ENCODE measurements around the gene ATXN7. TPM values are rescaled to one million over a fixed set of nuclear protein-coding genes. Genes with fewer than 3 reads are reported as not detected.

ATXN7 gene, protein sequence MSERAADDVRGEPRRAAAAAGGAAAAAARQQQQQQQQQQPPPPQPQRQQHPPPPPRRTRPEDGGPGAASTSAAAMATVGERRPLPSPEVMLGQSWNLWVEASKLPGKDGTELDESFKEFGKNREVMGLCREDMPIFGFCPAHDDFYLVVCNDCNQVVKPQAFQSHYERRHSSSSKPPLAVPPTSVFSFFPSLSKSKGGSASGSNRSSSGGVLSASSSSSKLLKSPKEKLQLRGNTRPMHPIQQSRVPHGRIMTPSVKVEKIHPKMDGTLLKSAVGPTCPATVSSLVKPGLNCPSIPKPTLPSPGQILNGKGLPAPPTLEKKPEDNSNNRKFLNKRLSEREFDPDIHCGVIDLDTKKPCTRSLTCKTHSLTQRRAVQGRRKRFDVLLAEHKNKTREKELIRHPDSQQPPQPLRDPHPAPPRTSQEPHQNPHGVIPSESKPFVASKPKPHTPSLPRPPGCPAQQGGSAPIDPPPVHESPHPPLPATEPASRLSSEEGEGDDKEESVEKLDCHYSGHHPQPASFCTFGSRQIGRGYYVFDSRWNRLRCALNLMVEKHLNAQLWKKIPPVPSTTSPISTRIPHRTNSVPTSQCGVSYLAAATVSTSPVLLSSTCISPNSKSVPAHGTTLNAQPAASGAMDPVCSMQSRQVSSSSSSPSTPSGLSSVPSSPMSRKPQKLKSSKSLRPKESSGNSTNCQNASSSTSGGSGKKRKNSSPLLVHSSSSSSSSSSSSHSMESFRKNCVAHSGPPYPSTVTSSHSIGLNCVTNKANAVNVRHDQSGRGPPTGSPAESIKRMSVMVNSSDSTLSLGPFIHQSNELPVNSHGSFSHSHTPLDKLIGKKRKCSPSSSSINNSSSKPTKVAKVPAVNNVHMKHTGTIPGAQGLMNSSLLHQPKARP
- total RNA-seq (2021) = 11.3 and 13.8 TPM in 2 replicates
- percentile 71 among the genes with signal in this experiment for Bru-seq, nascent RNA
- percentile 60 among the genes with signal in this experiment for BruChase-seq, experiment 1, labeled RNA remaining after a 2-hour chase
- BruChase-seq, experiment 2, labeled RNA remaining after a 6-hour chase = percentile 52 among the genes with signal in this experiment
- long read RNA-seq, partial matches to known transcripts = 3 of 6 reads
- long read RNA-seq, other reads (novel, unspliced or antisense) = 0 of 6 reads

DNA sequence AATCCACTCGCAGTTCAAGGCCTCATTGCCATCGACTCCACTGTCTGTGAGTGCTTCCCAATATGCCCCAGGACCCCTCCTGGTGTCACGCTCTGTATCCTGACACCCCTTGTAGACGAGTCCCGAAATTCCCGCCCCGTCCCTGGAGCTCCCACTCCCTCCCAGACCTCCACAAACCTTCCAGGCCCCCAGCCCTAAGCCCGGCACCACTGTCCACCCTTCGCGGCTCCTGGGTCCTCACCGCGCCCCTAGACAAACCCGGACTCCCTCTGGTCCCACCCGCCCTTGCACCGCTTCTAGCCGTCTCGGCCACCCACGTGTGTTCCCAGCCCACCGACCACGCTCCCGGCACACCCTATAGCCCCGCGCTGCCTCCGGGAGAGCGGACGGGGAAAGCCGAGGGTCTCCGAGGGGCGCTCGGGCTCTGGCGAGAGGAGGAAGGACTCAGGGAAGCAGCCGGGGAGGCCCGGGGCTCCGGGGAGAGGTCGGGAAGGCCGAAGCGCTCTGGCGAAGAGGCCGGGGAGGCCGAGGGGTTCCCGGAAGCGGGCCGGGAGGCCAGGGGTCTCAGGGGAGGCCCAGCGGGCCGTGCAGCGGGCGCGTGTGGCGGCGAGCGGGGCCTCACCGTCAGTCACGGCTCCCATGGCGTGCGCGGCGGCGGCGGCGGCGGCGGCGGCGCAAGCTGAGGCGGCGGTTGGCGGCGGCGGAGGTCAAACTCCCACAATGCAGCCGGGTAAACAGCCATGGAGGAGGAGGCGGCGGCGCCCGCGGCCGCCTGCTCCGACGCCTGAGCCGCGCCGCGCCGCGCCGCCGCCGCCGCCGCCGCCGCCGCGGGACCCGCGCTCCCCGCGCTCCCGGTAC, at the start of gene ATXN7, which contains the start of gene THOC7:
TSS of gene ATXN7 (plus strand) at position 718 of the 858 bp plus-strand sequence. CDS start 48,732 bp downstream, outside the sequence.
TSS of gene THOC7 (minus strand) at position 656 of the 858 bp plus-strand sequence. CDS start at position 641, 15 bp downstream.
- intact Hi-C loops (cut with micrococcal nuclease; ENCODE audit: unreplicated experiment) = no loop called here
- POLR2A ChIA-PET (ENCODE audit: low non-redundant PET) = no interaction called here
- H3K27ac ChIP-seq (ENCODE audit: low read depth, low read length, poor library complexity, severe bottlenecking) = peak within 1 kb of the TSS; percentile 91

DNA sequence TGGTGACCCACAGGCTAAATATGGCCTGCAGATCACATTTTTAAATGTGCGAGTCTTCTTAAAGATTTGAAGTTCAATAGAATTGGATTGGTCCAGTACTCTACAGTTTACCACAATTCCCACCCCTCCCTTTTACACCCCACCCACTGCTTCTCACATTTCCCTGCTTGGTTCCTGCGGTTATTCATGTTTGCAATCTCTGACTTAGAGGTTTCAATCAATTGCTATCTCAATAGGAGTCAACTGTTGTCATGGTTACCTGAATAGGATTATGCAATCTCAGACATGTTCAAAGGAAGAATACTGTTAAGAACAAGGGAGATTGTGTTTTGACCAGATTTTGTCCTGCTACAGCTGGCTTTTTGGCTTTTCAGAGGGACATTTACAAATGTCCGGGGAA, 49.4 kb upstream of the ATXN7 start:
- no peak for DNase-seq (ENCODE audit: low spot score)
- no peak overlapping the region for H3K4me3 ChIP-seq (ENCODE audit: low read depth, low read length, poor library complexity, severe bottlenecking)
- TF ChIP-seq, protein P1, sequence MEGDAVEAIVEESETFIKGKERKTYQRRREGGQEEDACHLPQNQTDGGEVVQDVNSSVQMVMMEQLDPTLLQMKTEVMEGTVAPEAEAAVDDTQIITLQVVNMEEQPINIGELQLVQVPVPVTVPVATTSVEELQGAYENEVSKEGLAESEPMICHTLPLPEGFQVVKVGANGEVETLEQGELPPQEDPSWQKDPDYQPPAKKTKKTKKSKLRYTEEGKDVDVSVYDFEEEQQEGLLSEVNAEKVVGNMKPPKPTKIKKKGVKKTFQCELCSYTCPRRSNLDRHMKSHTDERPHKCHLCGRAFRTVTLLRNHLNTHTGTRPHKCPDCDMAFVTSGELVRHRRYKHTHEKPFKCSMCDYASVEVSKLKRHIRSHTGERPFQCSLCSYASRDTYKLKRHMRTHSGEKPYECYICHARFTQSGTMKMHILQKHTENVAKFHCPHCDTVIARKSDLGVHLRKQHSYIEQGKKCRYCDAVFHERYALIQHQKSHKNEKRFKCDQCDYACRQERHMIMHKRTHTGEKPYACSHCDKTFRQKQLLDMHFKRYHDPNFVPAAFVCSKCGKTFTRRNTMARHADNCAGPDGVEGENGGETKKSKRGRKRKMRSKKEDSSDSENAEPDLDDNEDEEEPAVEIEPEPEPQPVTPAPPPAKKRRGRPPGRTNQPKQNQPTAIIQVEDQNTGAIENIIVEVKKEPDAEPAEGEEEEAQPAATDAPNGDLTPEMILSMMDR (conservative IDR thresholded peaks at IDR 0.05; ENCODE audit: low read depth, low read length) = no peak
- TF ChIP-seq EZH2 (IDR thresholded peaks at IDR 0.05; ENCODE audit: borderline replicate concordance, low read depth, low read length, poor library complexity, severe bottlenecking) = no peak
- H3K9me3 ChIP-seq (ENCODE audit: low read depth, low read length, poor library complexity, severe bottlenecking) = no peaks in the 10 kb centered on the region
- ChIA-PET POLR2A (ENCODE audit: low non-redundant PET) (interaction anchor here (0.7 kb wide), 1 partner anchor 664 kb away, joined by 3 read pairs; no protein-coding TSS in a partner anchor), CTCF (no interaction called here)
- H3K4me1 ChIP-seq (ENCODE audit: insufficient read depth, low read length, poor library complexity, severe bottlenecking) = no peaks in the 10 kb centered on the region
- H3K36me3 ChIP-seq (ENCODE audit: insufficient read depth, low read length, poor library complexity, severe bottlenecking) = no peaks in the 10 kb centered on the region
- no TSS peak for BruUV-seq (replicated peaks)
- H3K27me3 ChIP-seq (replicated peaks; ENCODE audit: insufficient read depth, low read depth, low read length, poor library complexity) = no peaks in the 10 kb centered on the region
- no peak overlapping the region for H3K27ac ChIP-seq (ENCODE audit: low read depth, low read length, poor library complexity, severe bottlenecking)
- intact Hi-C loops (cut with micrococcal nuclease; ENCODE audit: unreplicated experiment) = no loop called here

More for the DNA sequence above, at the start of gene ATXN7, which contains the start of gene THOC7:
- DNase-seq (ENCODE audit: low spot score) = peak; percentile 51
- H3K4me1 ChIP-seq (ENCODE audit: insufficient read depth, low read length, poor library complexity, severe bottlenecking) = no peaks in the 10 kb centered on the region
- no peaks in the 10 kb centered on the region for H3K36me3 ChIP-seq (ENCODE audit: insufficient read depth, low read length, poor library complexity, severe bottlenecking)
- H3K4me3 ChIP-seq (ENCODE audit: low read depth, low read length, poor library complexity, severe bottlenecking) = peak within 1 kb of the TSS; percentile 76
- H3K9me3 ChIP-seq (ENCODE audit: low read depth, low read length, poor library complexity, severe bottlenecking) = no peaks in the 10 kb centered on the region
- TF ChIP-seq, protein P1 (conservative IDR thresholded peaks at IDR 0.05; ENCODE audit: low read depth, low read length) = no peak
- no peak for TF ChIP-seq EZH2 (IDR thresholded peaks at IDR 0.05; ENCODE audit: borderline replicate concordance, low read depth, low read length, poor library complexity, severe bottlenecking)
- BruUV-seq (replicated peaks) = no TSS peak
- H3K27me3 ChIP-seq (replicated peaks; ENCODE audit: insufficient read depth, low read depth, low read length, poor library complexity) = no peaks in the 10 kb centered on the region
- CTCF ChIA-PET = no interaction called here
